HEK293 (cell line): Measurements from ENCODE around the gene EXOC1.

ENCODE experiments used
- CTCF ChIA-PET: fragments of 350-600 bp; formaldehyde crosslinking; extraction: SDS; loops from one replicate; lab custom pipeline; 2021; ENCODE audit warnings: antibody characterized with exemption; lab: Yijun Ruan, JAX
- POLR2A ChIA-PET: fragments of 300-600 bp; formaldehyde crosslinking; extraction: SDS; loops from one replicate; lab custom pipeline; 2020; ENCODE audit warnings: antibody characterized with exemption, inconsistent platforms; lab: Yijun Ruan, JAX
- H3K27ac ChIP-seq: fragments of 200-500 bp; sonication (Bioruptor generic); 2 replicates; pipeline ENCODE4 v1.5.1; 2014; ENCODE audit warnings: low read depth, low read length, control low read depth, inconsistent platforms; ENCODE audit errors: extremely low read depth
- H3K36me3 ChIP-seq, 2 experiments: fragments of 200-500 bp in 1 of 2; sonication (Bioruptor generic) in 1 of 2; 1 replicate in 1 of 2; 2 replicates in 1 of 2; pipeline ENCODE4 v1.5.1; 2014 to 2017; ENCODE audit warnings: inconsistent platforms in 2 of 2, low read length in 2 of 2; ENCODE audit not compliant: control insufficient read depth in 2 of 2, insufficient read depth in 1 of 2
- H3K4me1 ChIP-seq: fragments of 200-500 bp; sonication (Bioruptor generic); 2 replicates; pipeline ENCODE4 v1.5.1; 2014; ENCODE audit warnings: mild to moderate bottlenecking, low read length, inconsistent platforms; ENCODE audit not compliant: control insufficient read depth, insufficient read depth
- H3K4me3 ChIP-seq: 2 replicates; pipeline ENCODE4 v1.5.1; 2011; ENCODE audit warnings: low read depth, mild to moderate bottlenecking, control low read depth, low read length, moderate library complexity
- H3K9me3 ChIP-seq: fragments of 200-500 bp; sonication (Bioruptor generic); 2 replicates; pipeline ENCODE4 v1.5.1; 2014; ENCODE audit warnings: low read depth, low read length, inconsistent platforms; ENCODE audit not compliant: control insufficient read depth, insufficient read depth
- BCL11B ChIP-seq: fragments of 450-650 bp; formaldehyde crosslinking; IDR thresholded peaks from 2 replicates; pipeline ENCODE4 v1.5.1; 2016; ENCODE audit warnings: low read depth, missing biosample characterization, missing genetic modification characterization
- GLI4 ChIP-seq: fragments of 450-650 bp; formaldehyde crosslinking; IDR thresholded peaks from 2 replicates; pipeline ENCODE4 v1.5.1; 2016; ENCODE audit warnings: missing biosample characterization, missing genetic modification characterization
- GLIS2 ChIP-seq: fragments of 450-650 bp; formaldehyde crosslinking; IDR thresholded peaks from 2 replicates; pipeline ENCODE4 v1.5.1; 2016; ENCODE audit warnings: missing biosample characterization, missing genetic modification characterization
- HOXC10 ChIP-seq: sonication (generic); formaldehyde crosslinking; IDR thresholded peaks from 2 replicates; pipeline ENCODE4 v1.8.1; 2023; ENCODE audit warnings: mild to moderate bottlenecking, missing genetic modification reagents
- KLF1 ChIP-seq: fragments of 450-650 bp; formaldehyde crosslinking; IDR thresholded peaks from 2 replicates; pipeline ENCODE4 v1.5.1; 2016; ENCODE audit warnings: missing biosample characterization, missing genetic modification characterization
- KLF10 ChIP-seq: fragments of 450-650 bp; IDR thresholded peaks from 2 replicates; pipeline ENCODE4 v1.5.1; 2018; ENCODE audit warnings: missing biosample characterization, mild to moderate bottlenecking, missing genetic modification characterization
- TRIM28 ChIP-seq: IDR thresholded peaks from 2 replicates; pipeline ENCODE4 v1.6.1; 2011; ENCODE audit warnings: low read length, control low read depth, borderline replicate concordance
- ZBTB1 ChIP-seq: fragments of 450-650 bp; formaldehyde crosslinking; IDR thresholded peaks from 2 replicates; pipeline ENCODE4 v1.5.1; 2016; ENCODE audit warnings: missing biosample characterization, missing genetic modification characterization
- ZNF157 ChIP-seq: fragments of 450-650 bp; formaldehyde crosslinking; IDR thresholded peaks from 2 replicates; pipeline ENCODE4 v1.5.1; 2016; ENCODE audit warnings: missing biosample characterization, missing genetic modification characterization
- ZNF223 ChIP-seq: fragments of 450-650 bp; formaldehyde crosslinking; IDR thresholded peaks from 2 replicates; pipeline ENCODE4 v1.5.1; 2016; ENCODE audit warnings: missing biosample characterization, missing genetic modification characterization
- ZNF292 ChIP-seq: fragments of 450-650 bp; formaldehyde crosslinking; IDR thresholded peaks from 2 replicates; pipeline ENCODE4 v1.5.1; 2016; ENCODE audit warnings: low read depth, missing biosample characterization, missing genetic modification characterization, borderline replicate concordance
- ZNF324 ChIP-seq: fragments of 450-650 bp; formaldehyde crosslinking; IDR thresholded peaks from 2 replicates; pipeline ENCODE4 v1.5.1; 2016; ENCODE audit warnings: missing biosample characterization, missing genetic modification characterization
- ZNF350 ChIP-seq: fragments of 450-650 bp; formaldehyde crosslinking; IDR thresholded peaks from 2 replicates; pipeline ENCODE4 v1.5.0; 2017; ENCODE audit warnings: missing biosample characterization, mild to moderate bottlenecking, missing genetic modification characterization
- ZNF366 ChIP-seq: fragments of 450-650 bp; formaldehyde crosslinking; conservative IDR thresholded peaks from 2 replicates; pipeline ENCODE4 v1.5.1; 2016; ENCODE audit warnings: missing biosample characterization, missing genetic modification characterization
- ZNF416 ChIP-seq: fragments of 450-650 bp; formaldehyde crosslinking; IDR thresholded peaks from 2 replicates; pipeline ENCODE4 v1.5.1; 2016; ENCODE audit warnings: missing biosample characterization, missing genetic modification characterization
- ZNF423 ChIP-seq: fragments of 450-650 bp; formaldehyde crosslinking; IDR thresholded peaks from 2 replicates; pipeline ENCODE4 v1.5.1; 2016; ENCODE audit warnings: missing biosample characterization, missing genetic modification characterization
- ZNF501 ChIP-seq: fragments of 450-650 bp; formaldehyde crosslinking; IDR thresholded peaks from 2 replicates; pipeline ENCODE4 v1.5.1; 2016; ENCODE audit warnings: missing biosample characterization, missing genetic modification characterization
- ZNF548 ChIP-seq: fragments of 450-650 bp; formaldehyde crosslinking; IDR thresholded peaks from 2 replicates; pipeline ENCODE4 v1.5.1; 2016; ENCODE audit warnings: missing biosample characterization, missing genetic modification characterization
- ZNF621 ChIP-seq: fragments of 450-650 bp; formaldehyde crosslinking; IDR thresholded peaks from 2 replicates; pipeline ENCODE4 v1.5.1; 2017; ENCODE audit warnings: missing biosample characterization, missing genetic modification characterization
- ZNF660 ChIP-seq: fragments of 450-650 bp; IDR thresholded peaks from 2 replicates; pipeline ENCODE4 v1.5.1; 2018; ENCODE audit warnings: missing biosample characterization, mild to moderate bottlenecking, missing genetic modification characterization
- ZNF785 ChIP-seq: fragments of 450-650 bp; formaldehyde crosslinking; IDR thresholded peaks from 2 replicates; pipeline ENCODE4 v1.5.1; 2016; ENCODE audit warnings: missing biosample characterization, missing genetic modification characterization
- ZNF830 ChIP-seq: fragments of 450-650 bp; IDR thresholded peaks from 2 replicates; pipeline ENCODE4 v1.5.0; 2018; ENCODE audit warnings: missing biosample characterization, missing genetic modification characterization, low read depth, mild to moderate bottlenecking, moderate library complexity
- ZXDB ChIP-seq: fragments of 450-650 bp; formaldehyde crosslinking; IDR thresholded peaks from 2 replicates; pipeline ENCODE4 v1.5.1; 2016; ENCODE audit warnings: missing biosample characterization, missing genetic modification characterization
- TF ChIP-seq, protein P1 (sequence below): fragments of 450-650 bp; formaldehyde crosslinking; IDR thresholded peaks from 2 replicates; pipeline ENCODE4 v1.5.1; 2017; ENCODE audit warnings: missing biosample characterization, missing genetic modification characterization
- TF ChIP-seq, protein P2 (sequence below): fragments of 450-650 bp; formaldehyde crosslinking; conservative IDR thresholded peaks from 2 replicates; pipeline ENCODE4 v1.5.1; 2016; ENCODE audit warnings: low read depth, missing biosample characterization, missing genetic modification characterization

EXOC1 gene

DNA sequence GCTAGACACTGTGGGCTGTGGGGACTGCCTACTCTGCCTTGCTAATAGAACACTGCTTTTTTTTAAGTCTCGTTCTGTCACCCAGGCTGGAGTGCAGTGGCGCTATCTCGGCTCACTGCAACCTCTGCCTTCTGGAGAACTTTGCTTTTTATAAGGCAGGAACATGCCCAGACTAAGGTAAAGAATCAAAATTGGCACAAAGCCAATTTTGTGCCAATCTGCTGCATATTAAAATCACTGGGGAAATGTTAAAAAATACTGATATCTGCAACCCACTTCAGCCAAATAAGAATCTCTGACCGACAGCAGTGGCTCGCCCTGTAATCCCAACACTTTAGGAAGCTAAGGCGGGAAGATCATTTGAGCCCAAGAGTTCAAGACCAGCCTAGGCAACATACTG is 58.8 kb downstream of the EXOC1 start:
- Histone ChIP-seq H3K36me3 (no peaks in the 10 kb centered on the region), H3K4me1 (no peaks in the 10 kb centered on the region), H3K9me3 (no peaks in the 10 kb centered on the region), H3K4me3 (no peak overlapping the region), H3K27ac (no peak overlapping the region)
- ChIA-PET POLR2A (no interaction called here), CTCF (no interaction called here)
- no peak for TF ChIP-seq ZNF366 (tag by site-specific recombination)
- TF ChIP-seq ZXDB (tag by site-specific recombination), result no peak
- no peak for TF ChIP-seq HOXC10 (CRISPR knock-in tag)
- TF ChIP-seq ZNF157 (tag by site-specific recombination), result no peak
- TF ChIP-seq ZNF416 (tag by site-specific recombination), result no peak
- TF ChIP-seq ZNF423 (tag by site-specific recombination), result no peak
- no peak for TF ChIP-seq ZNF548 (tag by site-specific recombination)
- TF ChIP-seq BCL11B (tag by site-specific recombination), result no peak
- TF ChIP-seq TRIM28, result no peak
- no peak for TF ChIP-seq ZNF660 (tag by site-specific recombination)

DNA sequence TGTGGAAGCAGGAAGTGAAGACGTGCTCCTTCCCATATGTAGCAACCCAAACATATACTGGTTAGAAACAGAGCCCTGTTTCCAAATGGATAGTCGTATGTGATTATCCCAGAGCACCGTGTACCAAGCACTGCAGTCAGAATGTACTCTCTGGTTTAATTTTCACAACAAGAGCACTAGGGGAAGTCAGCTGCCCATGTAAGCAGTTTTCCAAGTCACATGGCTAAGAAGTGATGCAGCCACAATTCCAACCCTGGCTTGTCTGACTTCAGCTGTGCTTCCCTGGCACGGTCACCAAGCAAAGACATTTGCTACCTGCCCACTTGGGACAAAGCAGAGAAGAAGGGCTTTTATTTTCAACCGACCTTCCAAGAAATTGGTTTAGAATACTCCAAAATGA is 67.1 kb downstream of the EXOC1 start:
- H3K9me3 ChIP-seq, result no peaks in the 10 kb centered on the region
- H3K36me3 ChIP-seq, result no peaks in the 10 kb centered on the region
- CTCF ChIA-PET, result interaction anchor here (0.6 kb wide), 1 partner anchor 899 kb away, joined by 5 read pairs; no protein-coding TSS in a partner anchor
- H3K4me1 ChIP-seq, result no peaks in the 10 kb centered on the region
- H3K4me3 ChIP-seq, result no peak overlapping the region
- no peak overlapping the region for H3K27ac ChIP-seq
- POLR2A ChIA-PET, result no interaction called here
- TF ChIP-seq KLF10 (tag by site-specific recombination) (no peak), ZNF501 (tag by site-specific recombination) (no peak), KLF1 (no peak), GLIS2 (tag by site-specific recombination) (no peak), ZNF223 (tag by site-specific recombination) (no peak), ZNF785 (tag by site-specific recombination) (no peak), ZNF830 (tag by site-specific recombination) (no peak), ZNF324 (tag by site-specific recombination) (no peak)
- TF ChIP-seq, protein P1, sequence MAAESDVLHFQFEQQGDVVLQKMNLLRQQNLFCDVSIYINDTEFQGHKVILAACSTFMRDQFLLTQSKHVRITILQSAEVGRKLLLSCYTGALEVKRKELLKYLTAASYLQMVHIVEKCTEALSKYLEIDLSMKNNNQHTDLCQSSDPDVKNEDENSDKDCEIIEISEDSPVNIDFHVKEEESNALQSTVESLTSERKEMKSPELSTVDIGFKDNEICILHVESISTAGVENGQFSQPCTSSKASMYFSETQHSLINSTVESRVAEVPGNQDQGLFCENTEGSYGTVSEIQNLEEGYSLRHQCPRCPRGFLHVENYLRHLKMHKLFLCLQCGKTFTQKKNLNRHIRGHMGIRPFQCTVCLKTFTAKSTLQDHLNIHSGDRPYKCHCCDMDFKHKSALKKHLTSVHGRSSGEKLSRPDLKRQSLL (tag by site-specific recombination), result no peak
- TF ChIP-seq, all 188 proteins: peak for 0

DNA sequence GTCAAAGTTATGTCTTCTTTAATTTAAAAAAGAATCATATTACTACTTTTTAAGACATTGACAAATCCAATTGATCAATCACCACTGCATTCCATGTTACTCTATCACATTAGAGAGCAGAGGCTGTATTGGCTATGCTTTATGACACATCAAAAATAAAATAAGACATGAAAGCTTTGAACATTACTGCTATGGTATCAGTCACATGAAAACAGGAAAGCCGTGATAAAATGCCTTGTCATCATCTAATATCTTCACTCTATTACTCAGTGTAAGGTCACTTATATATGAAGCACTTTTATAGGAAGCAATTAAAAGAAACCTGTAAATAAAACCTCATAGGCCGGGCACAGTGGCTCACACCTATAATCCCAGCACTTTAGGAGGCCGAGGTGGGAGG is 67.6 kb downstream of the EXOC1 start:
- no peak for TF ChIP-seq ZNF292
- TF ChIP-seq, all 188 proteins: peak for 0
- no peaks in the 10 kb centered on the region for H3K4me1 ChIP-seq
- ChIA-PET CTCF (no interaction called here), POLR2A (no interaction called here)
- H3K9me3 ChIP-seq, result no peaks in the 10 kb centered on the region
- no peak overlapping the region for H3K4me3 ChIP-seq
- H3K27ac ChIP-seq, result no peak overlapping the region
- H3K36me3 ChIP-seq, result no peaks in the 10 kb centered on the region

DNA sequence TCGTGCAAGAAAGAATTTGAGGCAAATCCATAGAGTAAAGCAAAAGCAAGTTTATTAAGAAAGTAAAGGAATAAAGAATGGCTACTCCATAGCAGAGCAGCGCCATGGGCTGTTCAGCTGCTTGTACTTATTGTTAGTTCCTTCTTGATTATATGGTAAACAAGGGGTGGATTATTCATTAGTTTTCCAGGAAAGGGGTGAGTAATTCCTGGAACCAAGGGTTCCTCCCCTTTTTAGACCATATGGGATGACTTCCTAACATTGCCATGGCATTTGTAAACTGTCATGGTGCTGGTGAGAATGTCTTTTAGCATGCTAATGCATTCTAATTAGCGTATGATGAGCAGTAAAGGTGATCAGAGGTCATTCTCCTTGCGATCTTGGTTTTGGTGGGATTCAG is 71.8 kb downstream of the EXOC1 start:
- POLR2A ChIA-PET, result no interaction called here
- H3K4me1 ChIP-seq, result no peaks in the 10 kb centered on the region
- no peaks in the 10 kb centered on the region for H3K9me3 ChIP-seq
- H3K36me3 ChIP-seq, result no peaks in the 10 kb centered on the region
- H3K27ac ChIP-seq, result no peak overlapping the region
- no peak overlapping the region for H3K4me3 ChIP-seq
- CTCF ChIA-PET, result no interaction called here
- TF ChIP-seq ZBTB1 (no peak), ZNF660 (tag by site-specific recombination) (no peak), ZNF350 (tag by site-specific recombination) (no peak), ZNF621 (tag by site-specific recombination) (no peak), HOXC10 (CRISPR knock-in tag) (no peak), GLI4 (no peak)
- TF ChIP-seq, protein P2, sequence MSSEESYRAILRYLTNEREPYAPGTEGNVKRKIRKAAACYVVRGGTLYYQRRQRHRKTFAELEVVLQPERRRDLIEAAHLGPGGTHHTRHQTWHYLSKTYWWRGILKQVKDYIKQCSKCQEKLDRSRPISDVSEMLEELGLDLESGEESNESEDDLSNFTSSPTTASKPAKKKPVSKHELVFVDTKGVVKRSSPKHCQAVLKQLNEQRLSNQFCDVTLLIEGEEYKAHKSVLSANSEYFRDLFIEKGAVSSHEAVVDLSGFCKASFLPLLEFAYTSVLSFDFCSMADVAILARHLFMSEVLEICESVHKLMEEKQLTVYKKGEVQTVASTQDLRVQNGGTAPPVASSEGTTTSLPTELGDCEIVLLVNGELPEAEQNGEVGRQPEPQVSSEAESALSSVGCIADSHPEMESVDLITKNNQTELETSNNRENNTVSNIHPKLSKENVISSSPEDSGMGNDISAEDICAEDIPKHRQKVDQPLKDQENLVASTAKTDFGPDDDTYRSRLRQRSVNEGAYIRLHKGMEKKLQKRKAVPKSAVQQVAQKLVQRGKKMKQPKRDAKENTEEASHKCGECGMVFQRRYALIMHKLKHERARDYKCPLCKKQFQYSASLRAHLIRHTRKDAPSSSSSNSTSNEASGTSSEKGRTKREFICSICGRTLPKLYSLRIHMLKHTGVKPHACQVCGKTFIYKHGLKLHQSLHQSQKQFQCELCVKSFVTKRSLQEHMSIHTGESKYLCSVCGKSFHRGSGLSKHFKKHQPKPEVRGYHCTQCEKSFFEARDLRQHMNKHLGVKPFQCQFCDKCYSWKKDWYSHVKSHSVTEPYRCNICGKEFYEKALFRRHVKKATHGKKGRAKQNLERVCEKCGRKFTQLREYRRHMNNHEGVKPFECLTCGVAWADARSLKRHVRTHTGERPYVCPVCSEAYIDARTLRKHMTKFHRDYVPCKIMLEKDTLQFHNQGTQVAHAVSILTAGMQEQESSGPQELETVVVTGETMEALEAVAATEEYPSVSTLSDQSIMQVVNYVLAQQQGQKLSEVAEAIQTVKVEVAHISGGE (tag by site-specific recombination), result no peak
